HG02588 (cell line): ENCODE measurements around the gene NENF.
"Not testable (repeated sequence)": the region's sequence is repeated elsewhere in the genome, so short reads cannot be mapped to it uniquely, and the experiment has no call there.

Experiments used
- ATAC-seq: cut with Tn5 transposase; IDR thresholded peaks from one replicate; pipeline ENCODE4 v1.9.1; 2021; ENCODE audit warnings: mild to moderate bottlenecking, moderate library complexity; ENCODE audit not compliant: unreplicated experiment

The NENF gene

DNA sequence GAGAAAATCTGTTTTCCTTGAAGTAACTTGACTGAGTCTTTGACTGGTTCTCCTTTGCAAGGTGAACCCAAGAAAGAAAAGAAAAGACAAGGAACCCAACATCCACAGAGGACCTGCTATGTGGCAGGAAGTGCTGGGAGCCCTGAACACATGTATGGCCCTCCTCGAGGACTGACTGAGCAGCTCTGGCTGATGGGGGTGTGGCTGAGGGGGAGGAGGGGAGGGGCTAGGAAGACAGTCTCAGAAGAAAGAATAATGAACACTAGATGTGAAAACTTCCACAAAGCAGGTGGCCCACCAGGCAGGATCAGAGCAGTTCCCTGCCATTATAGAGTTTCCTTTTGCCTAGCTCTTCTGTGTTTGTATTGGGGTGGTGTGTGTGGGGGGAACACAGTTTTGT, 26.1 kb downstream of the NENF start:
- ATAC-seq: no peak

DNA sequence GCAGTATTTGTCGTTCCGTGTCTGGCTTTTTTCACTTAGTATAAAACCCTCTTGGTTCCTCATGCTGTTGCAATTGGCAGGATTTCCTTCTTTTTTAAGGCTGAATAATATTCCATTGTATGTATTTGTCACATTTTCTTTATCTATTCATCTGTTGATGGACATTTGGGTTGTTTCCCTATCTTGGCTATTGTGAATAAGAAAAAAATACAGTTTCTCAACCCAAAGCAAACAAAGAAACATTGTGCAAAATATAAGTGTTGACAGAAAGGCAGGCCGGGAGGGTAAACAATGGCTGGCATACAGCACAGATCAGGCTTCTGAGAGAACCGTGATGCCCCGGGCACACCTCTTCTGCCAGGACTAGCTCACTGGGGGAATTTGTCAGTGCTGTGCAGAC, 26.9 kb downstream of the NENF start:
- no peak for ATAC-seq

DNA sequence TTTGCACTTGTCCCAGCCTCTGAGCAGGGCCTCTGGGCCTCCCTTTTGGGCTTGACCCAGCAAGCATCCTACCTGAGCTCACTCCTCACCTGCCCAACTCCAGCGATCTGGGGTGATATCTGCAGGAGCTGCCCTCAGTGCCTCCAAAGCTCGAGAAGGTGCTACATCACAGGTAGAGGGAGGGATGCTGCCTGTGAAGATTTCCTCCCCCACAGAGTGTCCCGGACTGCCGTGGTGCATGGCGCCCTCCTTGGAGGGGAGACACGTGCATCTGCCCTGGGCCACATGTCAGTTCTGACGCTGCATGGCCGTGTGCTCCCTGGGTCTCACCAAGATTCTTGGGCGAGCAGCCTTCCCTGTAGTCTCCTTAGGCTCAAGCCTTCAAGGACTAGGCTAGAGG, 27.7 kb downstream of the NENF start:
- ATAC-seq: no peak

DNA sequence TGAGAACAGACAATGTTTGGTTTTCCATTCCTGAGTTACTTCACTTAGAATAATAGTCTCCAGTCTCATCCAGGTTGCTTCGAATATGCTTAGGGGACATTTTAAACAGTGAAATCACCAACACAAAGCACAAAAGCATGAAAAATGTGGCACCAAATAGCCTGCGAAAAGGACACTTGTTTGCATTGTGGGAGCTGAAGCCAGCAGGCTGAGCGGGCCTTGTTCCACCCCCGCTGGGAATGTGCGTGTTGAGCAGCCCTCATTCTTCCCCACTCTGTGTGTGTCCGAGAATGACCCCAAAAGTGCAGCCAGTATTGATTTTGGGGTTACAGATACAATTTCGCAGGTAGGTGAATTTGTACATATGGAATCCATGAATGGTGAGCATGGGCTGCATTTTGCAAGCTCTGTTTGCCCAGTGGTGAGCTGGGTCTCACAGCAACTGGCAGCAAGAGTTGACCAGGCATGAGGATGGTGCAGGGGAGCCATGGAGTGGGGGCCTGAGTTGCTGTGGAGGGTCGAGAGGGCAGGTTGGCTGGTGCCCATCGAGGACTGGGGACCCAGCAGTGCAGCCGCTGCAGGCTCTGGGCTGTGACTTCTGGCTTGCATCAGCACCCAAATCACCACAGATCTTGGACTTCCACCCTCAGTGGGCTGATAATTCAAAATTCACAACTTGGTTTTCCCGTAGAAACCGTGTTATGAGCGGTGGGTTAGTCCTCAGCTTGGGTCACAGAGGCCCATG, 29.4 kb downstream of the NENF start:
- ATAC-seq: no peak

DNA sequence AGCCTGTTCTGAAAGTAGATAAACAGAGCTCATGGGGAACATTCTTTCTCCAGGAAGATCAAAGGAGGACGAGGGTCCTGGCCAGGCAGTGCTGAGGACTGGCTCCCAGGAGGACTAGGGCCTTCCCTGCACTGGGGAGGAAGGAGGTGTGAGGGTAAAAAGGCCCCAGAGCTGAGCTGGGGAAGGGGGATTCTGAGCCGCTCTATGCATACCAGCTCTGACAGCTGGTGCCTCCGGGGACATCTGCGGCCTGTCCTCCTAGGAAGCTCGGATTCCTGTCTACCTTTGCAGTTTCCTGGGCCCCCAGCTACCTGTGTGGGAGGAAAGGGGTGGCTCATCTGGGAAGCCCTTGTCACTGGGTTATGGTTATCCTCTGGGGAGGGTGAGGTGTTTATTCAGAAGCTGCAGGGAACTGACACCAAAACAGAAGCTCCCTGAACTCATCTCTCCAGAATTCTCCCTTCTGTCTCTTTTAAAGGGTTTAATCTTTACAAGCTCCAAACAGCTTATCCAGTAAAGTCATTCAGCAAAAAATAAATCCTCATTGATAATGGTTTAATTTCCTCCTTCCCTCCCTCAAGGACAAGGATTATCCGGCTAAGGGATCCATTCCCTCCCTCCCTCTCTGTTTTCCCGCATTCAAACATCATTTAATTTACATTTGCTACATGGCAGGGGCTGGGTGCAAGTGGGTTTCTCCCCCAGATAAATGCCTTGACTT, 31.0 kb downstream of the NENF start:
- no peak for ATAC-seq

DNA sequence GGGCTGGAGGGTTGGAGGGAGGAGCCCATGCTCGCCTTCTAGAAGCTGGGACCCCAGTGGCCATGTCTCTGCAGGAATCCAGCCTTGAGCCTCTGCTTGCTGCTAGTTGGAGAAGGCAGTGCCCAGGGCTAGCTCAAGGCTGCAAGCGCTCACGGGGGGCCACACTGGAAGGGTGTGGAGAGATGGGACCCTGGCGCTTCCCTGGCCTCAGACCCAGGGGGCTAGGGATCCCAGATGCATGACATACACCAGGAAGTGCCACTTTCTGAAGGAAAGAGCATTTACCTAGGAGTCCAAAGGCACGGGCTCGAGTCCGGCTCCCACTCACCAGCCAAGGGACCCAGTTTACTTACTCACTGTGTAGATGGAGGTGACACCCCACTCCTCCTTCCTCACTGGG, 32.6 kb downstream of the NENF start:
- ATAC-seq: no peak

DNA sequence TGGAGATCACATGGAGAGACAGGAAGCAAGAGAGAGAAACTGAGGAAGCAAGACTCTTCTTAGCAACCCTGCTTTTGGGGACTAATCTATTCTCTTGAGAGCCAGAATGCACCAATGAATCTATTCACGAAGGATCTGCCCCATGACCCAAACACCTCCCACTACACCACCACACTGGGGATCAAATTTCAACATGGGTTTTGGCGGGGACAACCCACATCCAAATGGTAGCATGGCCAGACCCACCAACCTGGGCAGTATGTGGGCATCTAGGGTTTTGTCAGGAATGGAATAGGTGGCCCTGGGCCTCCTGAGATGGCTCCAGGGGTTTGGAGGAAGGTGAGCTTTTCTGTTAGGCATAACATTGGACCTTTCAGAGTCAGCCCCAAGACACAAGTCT, 33.7 kb downstream of the NENF start:
- no peak for ATAC-seq

DNA sequence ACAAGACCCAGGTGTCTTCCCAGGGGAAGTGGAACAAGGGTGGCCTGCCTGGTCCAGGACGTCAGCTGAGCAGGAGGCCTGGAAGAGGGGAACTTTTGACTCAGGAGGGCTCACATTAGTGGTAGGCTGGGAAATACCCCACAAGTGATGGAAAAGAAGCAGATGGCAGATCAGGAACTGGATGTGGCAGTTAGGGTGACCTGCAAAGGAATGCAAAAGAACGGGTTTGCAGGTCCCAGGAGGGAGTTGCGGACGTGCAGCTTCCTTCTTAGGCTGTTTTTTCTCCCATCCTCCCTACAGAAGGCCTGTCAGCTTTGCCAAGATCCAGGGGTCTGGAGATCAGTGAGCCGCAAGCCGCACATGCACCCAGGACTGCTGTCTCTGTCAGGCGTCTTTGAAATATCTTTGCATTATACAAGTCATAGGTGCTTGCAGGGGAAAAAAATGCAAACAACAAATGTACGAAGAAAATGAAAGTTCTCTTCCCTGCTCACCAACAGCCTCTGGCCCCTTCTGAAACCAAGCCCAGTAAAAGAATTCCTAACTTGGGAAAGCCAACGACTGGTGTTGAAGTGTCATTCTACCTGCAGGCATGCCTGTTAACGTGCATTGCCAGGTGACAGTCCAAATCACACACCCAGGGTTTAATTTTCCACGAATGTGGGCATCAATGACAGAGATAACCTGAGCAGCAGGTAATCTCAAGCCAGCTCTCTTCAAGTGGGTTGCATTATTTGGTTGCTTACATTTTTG, 34.4 kb downstream of the NENF start:
- no peak for ATAC-seq

DNA sequence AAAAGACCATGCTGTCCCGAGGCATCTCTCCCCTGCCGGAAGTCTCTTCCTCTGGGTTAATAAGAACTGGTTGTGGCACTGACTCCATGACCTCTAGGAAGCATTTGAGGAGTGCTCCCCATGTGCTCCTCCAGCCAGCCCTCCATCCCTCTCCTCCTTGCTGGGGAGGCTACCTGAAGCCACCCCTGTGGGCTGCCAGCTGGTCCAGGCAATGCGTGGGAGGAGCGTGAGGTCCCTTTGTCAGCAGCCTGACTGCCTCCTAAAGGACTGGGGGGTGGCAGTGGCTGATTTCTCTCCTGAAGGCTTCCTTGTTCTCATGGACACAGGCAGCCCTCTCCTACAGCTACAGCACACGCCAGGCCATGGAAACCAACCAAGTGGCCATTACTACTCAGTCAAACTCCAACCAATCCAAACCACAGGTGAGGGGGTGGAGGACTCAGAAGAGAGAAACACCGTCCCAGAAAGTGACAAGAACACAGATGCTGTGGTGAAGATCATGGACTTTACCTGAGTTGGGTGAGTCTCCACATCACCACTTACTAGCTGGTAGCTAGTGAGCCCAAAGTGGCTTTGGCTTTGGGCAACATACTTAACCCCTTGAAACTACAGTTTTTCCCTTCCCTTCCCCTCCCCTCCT, 35.2 kb downstream of the NENF start:
- no peak for ATAC-seq

DNA sequence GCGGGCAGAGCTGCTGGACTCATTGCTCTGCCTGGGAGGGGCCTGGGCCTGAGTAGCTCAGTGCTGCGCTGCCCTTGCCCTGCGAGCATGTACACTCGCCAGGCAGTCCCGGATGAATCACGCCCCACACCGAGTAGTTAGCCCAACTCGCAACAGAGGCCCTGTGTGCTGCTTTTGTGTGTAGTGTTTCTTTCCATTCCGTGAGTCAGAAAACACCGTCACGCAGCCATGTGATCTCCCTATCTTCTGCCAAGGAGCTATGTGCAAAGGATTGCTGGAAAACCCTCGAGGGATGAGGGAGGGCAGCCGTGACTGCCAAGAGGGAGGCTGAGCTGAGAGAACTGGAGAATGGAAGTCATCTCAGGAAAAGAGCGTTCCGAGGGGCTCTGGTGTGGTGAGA, 37.3 kb downstream of the NENF start:
- no peak for ATAC-seq

DNA sequence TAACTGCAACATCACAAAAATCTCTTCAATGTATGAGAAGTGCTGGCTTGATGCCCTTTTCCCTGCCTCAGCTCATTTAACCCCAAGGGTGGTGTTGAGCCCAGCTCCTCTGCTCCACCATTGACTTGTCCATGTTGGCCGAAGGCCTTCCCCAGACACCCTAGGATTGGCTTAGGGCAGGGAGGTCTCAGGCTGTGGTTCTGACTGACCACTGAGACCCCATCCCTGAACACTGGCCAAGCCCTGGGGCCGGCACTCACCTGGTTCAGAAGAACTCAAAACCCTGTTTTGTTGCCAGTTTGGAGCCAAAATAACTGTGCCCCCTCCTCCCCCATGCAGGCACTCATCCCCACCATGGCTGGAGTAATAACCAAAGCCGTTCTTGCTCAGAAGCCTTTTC, 38.6 kb downstream of the NENF start:
- no peak for ATAC-seq

DNA sequence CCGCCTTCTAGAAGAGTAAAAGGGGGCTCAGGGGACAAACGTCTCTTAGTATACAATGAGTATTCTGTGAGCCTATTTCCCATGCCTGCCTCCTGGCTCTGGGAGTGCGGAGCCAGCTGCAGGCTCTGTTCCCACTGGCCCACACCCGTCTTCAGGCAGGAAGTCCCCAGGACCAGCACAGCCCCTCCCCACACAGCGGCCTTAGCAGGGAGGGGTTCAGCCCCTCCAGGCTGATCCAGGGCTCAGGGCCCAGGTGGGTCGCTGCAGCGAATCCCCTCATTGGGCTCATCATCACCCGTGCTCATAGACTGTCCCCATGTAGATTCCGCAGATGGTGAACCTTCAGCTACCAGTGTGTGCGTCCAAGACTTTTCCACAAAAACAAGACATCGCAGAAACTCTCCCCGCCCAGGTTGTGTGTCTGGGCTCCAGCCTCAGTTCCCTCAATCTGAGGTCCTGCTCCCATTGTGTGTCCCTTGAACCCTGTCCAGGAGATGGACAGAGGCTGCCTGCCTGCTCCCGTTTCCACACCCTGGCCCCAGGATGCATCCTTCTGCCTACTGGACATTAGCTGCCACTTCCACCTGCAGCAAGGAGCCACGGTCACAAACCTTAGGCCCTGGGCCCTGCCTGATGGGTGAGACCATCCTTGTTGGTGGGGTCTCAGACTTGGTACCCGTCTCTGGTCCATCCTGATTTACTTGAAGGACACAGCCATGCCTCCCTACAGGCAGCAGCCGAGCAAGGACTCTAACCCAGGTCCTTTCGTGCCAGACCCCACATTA, 39.4 kb downstream of the NENF start:
- ATAC-seq: no peak

DNA sequence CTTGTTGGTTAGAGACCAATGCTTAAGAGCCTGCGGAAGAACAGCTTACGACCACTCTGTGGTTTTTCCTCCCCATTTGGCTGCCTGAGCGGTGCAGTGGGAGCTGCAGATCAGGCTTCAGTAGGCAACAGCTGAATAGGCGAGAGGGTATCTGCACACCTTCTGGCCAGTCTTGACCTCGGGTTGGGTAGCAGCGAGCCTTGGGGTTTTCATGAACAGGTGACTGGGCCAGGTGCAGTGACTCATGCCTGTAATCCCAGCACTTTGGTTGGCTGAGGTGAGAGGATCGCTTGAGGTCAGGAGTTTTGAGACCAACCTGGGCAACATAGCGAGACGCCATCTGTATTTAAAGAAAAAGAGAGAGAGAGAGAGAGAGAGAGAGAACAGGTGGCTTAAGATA, 41.0 kb downstream of the NENF start:
- ATAC-seq: no peak

DNA sequence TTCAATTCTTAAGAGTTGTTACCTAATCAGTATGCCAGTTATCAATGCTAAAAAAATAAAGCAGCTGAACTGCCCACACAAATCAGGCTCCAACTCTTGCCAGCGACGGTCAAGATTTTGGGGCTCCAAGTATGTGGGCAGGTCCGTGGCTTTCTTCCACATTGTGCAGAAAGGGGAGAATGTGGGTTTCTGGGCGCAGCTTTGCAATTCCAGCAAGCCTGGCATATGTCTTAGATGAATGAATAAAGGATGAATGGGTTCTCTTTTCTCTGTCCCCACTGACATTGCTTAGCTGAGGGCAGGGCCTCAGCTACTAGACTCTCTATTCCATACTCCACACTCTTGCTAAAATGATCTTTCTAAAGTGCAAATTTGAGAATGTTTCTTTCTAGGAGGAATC, 42.4 kb downstream of the NENF start:
- no peak for ATAC-seq

DNA sequence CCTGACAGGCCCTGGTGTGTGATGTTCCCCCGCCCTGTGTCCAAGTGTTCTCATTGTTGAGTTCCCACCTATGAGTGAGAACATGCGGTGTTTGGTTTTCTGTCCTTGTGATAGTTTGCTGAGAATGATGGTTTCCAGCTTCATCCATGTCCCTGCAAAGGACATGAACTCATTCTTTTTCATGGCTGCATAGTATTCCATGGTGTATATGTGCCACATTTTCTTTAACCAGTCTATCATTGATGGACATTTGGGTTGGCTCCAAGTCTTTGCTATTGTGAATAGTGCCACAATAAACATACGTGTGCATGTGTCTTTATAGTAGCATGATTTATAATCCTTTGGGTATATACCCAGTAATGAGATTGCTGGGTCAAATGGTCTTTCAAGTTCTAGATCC, 43.1 kb downstream of the NENF start:
- not testable (repeated sequence) for ATAC-seq

DNA sequence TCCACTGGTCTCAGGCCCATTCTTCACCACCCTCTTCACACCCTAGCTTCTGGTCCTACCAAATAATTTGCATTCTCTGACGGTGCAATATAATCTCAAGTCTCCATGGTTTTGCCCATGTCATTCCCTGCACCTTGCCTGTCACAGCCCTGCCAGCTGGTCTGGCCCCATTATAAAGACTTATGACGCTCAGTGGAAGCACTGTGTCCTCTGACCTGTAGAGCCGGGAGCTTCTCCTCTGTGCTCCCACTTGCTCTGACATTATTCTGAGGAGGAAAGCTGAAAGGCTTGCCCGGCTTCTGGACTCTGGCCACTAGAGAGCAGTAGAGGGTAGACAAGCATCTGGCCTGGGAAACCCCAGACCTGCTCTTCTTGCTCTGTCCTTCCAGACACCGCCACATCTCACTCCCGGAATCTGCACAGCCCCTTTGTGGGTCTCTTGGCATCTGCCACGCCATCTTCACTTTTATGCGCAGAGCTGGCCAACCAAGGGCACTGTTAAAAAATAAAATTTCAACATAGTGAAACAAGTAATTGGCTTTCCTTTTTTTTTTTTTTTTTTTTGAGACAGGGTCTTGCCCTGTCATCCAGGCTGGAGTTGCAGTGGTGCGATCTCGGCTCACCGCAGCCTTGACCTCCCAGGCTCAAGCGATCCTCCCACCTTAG, 44.4 kb downstream of the NENF start:
- peak; percentile 90 for ATAC-seq

DNA sequence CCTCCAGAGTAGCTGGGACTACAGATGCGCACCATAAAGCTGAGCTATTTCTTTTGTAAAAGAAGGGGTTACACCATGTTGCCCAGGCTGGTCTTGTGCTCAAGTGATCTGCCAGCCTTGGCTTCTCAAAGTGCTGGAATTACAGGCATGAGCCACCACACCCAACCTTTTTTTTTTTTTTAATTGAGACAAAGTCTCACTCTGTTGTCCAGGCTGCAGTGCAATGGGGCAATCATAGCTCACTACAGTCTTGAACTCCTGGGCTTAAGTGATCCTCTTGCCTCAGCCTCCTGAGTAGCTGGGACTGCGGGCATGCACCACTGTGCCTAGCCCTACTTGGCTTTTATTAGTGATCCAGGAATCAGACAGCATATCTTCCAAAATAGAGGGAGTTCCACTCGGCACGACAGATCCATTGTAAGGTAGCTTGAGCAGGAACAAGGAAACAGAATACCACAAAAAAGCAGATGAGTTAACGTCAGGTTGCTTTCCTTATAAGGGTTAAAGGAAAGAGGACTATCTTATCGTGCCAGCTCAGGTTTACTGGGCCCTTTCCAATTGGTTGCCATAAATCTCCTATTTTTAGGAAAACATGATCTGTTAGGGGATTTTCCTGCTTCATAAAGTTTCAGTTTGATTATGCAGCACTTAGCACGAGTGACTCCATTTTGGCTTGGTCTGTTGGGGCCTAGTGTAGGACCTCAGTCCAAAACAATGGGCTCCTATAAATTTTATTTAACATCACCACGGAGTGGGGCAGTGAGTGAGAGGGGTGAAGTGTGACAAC, 45.2 kb downstream of the NENF start:
- ATAC-seq: no peak

DNA sequence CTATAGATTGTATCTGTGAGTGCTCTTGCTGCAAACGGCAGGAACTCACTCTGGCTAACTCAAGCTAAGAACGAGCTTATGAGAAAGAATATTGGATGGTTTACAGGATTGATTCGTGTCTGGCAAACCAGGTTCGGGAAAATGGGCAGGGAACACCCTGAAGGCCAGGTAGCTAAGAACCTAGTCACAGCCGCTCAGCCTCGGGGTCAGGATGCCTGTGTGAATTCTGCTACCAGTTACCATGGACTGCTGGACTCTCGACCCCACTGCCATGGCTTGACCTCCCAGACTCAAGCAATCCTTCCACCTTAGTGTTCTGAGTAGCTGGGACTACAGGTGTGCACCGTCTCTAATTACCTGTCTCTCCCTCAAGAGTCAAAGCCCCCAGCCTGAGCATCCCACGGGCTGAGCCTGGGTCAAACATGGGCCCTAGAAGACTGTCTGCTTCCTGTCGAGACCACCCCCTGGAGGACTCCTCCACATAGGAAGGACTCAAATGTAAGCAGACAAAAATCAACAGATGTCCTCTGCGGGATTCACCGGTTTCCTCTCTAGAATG, 45.8 kb downstream of the NENF start:
- no peak for ATAC-seq

DNA sequence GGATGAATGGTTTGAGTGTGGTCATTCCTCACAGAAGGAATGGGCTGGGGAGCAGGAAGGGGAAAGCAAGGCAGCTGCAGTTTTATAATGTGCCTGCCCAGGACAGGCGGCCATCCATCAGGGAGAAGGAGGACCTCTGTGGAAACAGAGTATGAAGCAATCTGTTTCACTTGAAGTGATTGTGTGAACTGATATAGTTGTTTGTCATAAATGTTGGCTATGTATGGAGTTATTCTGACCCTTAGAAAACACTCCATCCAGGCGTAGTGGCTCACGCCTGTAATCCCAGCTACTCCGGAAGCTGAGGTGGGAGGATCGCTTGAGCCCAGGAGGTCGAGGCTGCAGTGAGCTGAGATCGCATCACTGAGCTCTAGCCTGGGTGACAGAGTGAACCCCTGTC, 46.5 kb downstream of the NENF start:
- no peak for ATAC-seq
